NCI-H2196 treated with DMSO at 0.1 percent for 48 hours (cell line): ENCODE data around the gene CMIP.

Experiments
- DNase-seq: peaks from one replicate; lab custom pipeline; 2025; ENCODE audit not compliant: unreplicated experiment; lab: John Stamatoyannopoulos, UW

Gene CMIP

DNA sequence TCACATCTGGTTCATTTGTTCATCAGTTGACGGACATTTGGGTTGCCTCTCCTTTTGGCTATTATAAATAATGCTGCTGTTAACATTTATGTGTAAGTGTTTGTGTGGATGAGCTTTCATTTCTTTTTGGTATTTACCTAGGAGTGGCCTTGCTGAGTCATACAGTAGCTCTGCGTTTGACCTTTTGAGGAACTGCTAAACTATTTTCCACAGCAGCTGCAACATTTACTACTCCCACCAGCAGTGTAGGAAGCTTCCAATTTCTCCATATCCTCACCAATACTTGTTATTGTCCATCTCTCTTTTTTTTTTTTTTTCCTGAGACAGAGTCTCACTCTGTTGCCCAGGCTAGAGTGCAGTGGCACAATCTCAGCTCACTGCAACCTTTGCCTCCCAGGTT is 313.8 kb downstream of the CMIP start:
- no peak for DNase-seq
